Fibroblast of the conjunctiva (primary cell): ENCODE measurements around the gene GGA3.

Experiments
- DNase-seq: peaks from one replicate; pipeline ENCODE4 v3.0.0-alpha.2; 2010; ENCODE audit warnings: low read depth

GGA3 gene

DNA sequence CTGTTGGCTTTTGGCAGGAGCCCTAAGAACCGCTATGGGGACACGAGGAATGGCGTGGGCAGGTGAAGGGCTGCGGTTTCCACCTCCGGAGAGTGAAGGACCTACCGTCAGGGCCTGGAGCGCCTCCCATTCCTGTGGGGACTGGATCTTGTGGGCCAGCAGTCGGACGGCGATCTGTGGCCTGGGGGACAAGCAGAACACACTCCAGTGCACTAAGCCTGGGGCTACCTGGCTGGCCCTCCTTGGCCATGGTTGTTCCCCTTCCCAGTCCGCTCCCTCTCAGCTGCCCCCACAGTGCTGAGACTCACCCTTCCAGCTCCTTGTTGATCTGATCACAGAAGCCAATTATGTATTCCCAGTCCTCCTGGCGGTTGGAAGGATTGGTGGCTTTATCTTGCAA, 15.0 kb downstream of the GGA3 start:
- no peak for DNase-seq

GRCh38 chr17:75245011-75245410, 16.4 kb downstream of the GGA3 start:
- no peak for DNase-seq

DNA sequence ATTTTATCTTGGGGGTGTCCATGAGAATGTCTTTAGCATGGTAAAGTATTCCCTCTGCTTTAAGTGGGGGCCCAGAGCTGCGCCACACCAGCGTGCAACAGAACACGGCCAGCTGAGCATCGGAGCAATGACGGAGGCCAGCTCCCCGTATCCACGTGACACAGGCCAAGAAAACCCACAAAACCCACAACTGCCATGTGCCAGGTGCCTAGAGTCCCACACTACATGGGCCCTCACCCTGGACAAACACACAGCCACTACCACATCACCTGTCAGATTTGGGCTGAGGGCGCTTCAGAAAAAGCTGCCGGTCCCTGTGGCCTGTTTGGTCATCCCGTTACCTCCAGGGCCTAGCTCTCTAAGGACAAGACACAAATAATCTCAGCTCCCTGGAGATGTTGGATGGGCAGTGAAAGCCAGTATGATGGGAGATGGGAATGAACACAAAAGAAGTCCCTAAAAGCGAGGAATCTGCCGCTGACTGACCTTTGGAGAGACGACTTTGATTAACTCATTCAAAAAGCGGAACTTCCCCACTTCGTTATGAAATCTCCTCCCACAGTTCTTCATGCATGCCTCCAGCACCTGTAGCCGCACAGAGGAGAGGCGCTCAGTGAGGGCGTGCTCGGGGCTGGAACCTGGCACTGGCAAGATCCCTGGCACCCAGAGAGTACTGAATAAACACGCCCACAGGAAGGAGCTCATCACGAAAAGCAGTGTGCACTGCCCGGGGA, 17.1 kb downstream of the GGA3 start:
- DNase-seq, result no peak

- DNase-seq, result no peak
Observed at GRCh38 chr17:75242461-75243042, 18.9 kb downstream of the GGA3 start.

DNA sequence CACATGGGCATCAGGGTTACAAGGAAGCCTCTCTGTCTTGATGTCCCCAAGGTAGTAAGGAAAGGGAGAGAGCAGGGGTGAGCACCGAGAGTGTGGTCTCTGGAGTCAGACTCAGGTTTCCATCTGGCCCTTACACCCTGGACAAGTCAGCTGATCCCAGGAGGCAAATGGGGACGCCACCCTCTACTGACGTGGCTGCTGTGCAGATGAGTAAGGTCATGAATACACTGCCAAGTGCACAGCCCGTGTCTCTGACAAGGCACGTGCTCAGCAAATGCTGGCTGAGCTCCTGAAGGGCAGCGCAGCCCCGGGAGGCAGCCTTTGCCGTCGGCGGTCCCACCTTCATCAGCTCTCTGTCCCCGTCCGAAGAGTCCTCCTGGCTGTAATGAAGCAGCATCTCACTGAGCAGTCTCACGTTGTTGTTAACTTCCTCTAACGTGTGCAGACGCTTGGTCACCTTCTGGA, 19.4 kb downstream of the GGA3 start:
- no peak for DNase-seq

GRCh38 chr17:75241502-75241901, 19.9 kb downstream of the GGA3 start:
- DNase-seq, result no peak

- no peak for DNase-seq
Observed at GRCh38 chr17:75241143-75241430, 20.3 kb downstream of the GGA3 start.

GRCh38 chr17:75240394-75241142, 20.8 kb downstream of the GGA3 start:
- DNase-seq, result no peak

- no peak for DNase-seq
Observed at GRCh38 chr17:75239778-75240393, 21.5 kb downstream of the GGA3 start.

- no peak for DNase-seq
Observed at GRCh38 chr17:75239214-75239613, 22.2 kb downstream of the GGA3 start.

GRCh38 chr17:75238684-75239191, 22.7 kb downstream of the GGA3 start:
- DNase-seq, result peak; percentile 62

- DNase-seq, result no peak
Observed at GRCh38 chr17:75238020-75238580, 23.3 kb downstream of the GGA3 start.

DNA sequence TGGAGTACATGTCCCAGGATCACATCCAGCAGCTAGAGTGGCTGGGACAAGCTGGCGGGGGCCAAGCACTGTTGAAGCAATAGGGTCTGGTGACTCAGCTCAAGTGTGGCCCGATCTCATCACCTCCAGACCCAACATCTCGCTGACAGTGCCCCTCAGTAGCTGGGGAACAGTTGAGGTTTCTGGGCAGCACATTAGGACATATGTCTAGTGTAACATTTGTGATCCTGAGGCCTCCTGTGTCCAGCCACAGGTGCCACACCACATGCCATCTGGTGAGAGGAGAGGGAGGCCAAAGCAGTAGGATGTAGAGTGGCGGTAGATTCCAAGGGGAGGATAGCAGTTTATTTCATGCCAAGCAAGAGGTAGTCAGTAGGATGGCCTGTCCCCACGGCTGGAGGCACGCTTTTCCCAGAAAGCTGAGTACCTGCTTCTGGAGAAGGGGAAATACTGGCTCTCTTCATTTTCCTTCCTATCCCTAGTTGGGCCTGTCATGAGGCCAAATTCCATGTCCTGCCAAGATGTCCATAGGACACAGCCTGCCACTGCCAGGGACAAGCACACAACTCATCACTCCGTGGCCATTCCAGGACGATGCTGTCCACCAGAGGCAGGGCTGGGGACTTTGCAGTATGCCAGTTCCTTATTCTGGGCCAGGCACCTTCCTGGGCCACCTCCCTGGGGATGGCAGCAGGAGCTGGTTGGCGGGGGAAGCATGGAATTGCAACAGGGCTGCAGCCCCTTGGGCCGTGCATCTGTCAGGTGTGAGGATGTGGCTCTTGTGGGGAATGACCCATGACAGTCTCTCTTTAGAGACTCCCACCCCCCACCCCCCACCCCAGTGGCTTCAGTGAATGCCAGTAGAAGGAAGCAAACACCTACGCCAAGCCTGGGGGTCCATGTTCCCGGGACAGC, 24.0 kb downstream of the GGA3 start:
- no peak for DNase-seq

GRCh38 chr17:75232786-75233185, 28.6 kb downstream of the GGA3 start:
- DNase-seq, result no peak

- DNase-seq, result no peak
Observed at GRCh38 chr17:75231741-75232464, 29.5 kb downstream of the GGA3 start.

DNA sequence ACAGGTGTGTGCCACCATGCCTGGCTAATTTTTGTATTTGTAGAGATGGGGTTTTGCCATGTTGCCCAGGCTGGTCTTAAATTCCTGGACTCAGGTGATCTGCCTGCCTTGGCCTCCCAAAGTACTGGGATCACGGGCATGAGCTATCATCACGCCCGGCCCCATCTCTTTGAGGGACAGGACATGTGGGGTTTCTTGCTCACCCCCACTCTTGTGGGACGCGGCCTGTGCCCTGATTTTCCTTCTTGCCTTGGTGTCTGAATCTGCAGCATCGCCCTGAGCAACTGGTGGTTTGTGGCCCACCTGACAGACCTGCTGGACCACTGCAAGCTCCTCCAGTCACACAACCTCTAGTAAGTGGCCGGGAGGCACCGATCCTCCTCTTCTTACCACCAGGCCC, 30.3 kb downstream of the GGA3 start:
- no peak for DNase-seq

DNA sequence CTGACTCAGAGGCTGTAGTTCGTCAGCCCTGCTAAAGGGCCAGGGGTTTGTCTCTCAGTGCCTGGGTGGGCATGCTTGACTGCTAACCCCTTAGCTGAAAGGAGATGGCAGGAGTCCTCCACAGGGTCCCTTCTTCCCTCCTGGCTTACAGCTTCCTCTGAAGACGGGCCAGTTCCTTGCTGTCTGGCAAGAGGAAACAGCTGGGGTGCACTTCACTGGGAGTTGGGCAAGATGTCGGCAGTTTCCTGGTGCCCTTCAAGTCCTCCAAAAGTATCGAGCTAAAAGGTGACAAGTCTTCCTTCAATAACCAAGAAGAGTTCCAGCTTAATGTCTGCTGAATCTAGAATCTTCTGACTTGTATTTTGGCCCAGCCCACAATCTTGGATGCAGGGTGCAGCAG, 32.6 kb downstream of the GGA3 start:
- DNase-seq, result no peak

- no peak for DNase-seq
Observed at GRCh38 chr17:75228305-75228704, 33.1 kb downstream of the GGA3 start.

GRCh38 chr17:75227729-75228128, 33.7 kb downstream of the GGA3 start:
- DNase-seq, result no peak

DNA sequence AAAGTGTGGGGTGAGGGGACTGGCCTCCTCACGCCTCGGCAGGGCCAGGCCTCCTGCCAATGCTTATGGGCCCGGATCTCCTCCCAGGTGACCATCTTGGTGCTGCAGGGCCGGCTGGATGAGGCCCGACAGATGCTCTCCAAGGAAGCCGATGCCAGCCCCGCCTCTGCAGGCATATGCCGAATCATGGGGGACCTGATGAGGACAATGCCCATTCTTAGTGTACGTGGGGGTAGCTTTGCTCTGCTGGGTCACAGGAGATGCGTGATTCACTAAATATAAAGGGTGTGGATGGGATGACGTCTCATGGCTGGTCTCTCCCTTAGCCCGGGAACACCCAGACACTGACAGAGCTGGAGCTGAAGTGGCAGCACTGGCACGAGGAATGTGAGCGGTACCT, 36.4 kb downstream of the GGA3 start:
- DNase-seq, result no peak

DNA sequence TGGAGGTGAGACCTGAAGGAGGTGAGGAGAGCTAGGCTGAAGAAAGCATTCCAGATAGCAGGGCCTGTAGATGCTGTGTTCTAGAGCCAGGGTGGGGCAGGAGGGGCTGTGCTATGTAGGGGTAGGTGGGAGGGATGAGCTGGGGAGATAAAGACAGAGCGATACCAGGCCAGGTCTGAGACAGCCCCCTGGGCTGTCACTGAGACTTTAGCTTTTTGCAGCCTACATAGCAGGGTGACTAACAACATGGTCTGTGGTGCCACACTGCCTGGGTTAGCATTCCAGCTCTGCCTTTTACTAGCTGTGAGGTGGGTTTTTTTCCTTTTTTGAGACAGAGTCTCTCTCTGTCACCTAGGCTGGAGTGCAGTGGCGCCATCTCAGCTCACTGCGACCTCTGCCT, 41.6 kb downstream of the GGA3 start:
- no peak for DNase-seq
